Measurements from ENCODE around the gene FAM114A1. TPM values are rescaled to one million over a fixed set of nuclear protein-coding genes. Genes with fewer than 3 reads are reported as not detected.

Gene FAM114A1
- total RNA-seq, 2 experiments from 2014 or later = not detected

DNA sequence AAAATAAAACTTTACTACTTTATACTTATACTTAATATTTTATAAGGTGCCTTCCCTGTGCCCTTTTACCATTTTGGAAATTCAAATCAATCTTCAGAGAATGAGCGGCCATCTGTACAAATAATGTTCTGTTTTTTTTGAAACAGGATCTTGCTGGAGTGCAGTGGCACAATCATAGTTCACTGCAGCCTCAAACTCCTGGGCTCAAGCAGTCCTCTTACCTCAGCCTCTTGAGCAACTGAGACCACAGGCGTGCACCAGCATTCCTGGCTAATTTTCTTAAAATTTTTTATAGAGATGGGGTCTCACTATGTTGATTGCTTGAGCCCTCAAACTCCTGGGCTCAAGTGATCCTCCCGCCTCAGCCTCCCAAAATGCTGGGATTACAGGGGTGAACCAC is 53.5 kb downstream of the FAM114A1 start:
- ChIA-PET POLR2A (no interaction called here), CTCF (no interaction called here)

DNA sequence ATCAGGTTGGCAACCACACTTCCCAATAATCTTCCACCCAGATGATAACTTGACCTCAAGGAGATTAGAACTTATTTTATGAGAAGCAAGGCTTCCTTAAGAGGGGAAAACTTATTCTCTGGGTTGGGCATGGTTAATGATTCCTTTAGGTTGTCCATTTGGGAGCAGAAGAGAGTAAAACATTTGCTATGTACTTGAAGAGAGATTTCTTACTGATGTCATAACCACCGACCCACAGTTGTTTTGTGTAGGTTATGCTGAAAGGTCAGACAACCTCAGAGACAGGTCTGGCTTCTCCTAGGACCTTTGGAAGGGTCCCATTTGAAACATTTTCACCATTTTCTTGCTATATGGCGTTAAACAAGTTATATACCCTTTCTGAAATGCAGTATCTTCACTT is 56.1 kb downstream of the FAM114A1 start:
- ChIA-PET CTCF (no interaction called here), POLR2A (interaction anchor here (0.5 kb wide), 1 partner anchor 241 kb away, joined by 5 read pairs; no protein-coding TSS in a partner anchor)

- ChIA-PET CTCF (no interaction called here), POLR2A (interaction anchor here (0.5 kb wide), 1 partner anchor 34 kb away, joined by 3 read pairs; no protein-coding TSS in a partner anchor)
Observed at GRCh38 chr4:38924353-38924752, 56.7 kb downstream of the FAM114A1 start.

DNA sequence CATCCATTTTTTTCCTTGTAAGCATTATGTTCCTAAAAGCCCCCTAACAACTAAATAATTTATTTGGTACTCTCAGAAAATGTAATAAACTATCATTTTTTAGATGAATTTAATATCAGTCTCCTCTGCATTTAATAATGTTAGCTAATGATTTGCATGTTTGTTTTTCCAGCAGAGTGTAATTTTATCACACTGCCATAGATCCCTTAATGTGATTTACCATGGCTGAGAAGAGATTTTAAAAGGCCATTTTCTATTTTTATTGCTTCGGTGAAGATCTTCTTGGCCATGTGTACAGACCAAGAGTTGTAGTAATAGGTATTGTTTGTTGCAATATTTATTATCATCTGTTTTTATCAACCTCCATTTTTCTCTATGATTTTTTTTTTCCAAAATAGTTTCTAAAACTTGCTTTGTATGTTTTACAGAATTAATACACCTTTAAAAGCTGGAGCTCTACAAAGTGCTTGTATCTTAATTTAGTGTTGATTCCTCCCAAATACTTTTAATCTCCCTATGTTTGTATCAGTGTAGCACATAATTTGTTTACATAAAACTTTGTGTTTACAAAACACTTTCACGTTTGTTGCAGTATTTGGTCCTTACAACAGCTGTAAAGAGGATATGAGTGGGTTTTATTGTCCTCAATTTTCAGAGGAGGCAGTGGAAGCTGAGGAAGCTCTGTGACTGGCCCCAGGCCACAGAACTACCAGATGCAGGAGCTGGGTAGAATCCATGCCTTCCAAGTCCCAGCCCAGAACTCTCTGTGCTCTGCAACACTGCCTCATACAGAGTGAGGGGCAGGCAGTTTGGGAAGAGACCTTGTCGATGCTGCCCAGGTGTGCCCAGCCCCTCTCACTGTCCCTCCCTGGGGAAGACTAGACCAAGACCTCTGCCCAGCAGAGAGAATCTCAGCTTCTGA is 58.1 kb downstream of the FAM114A1 start:
- POLR2A ChIA-PET = no interaction called here

GRCh38 chr4:38926896-38927295 is 59.3 kb downstream of the FAM114A1 start:
- POLR2A ChIA-PET = no interaction called here

More for the DNA sequence above, 58.1 kb downstream of the FAM114A1 start:
- CTCF ChIA-PET = interaction anchor here (0.5 to 1.0 kb wide), 3 partner anchors 23 to 270 kb away, joined by 3 read pairs; no protein-coding TSS in a partner anchor

GRCh38 chr4:38928568-38928967 is 61.0 kb downstream of the FAM114A1 start:
- ChIA-PET CTCF (no interaction called here), POLR2A (no interaction called here)

More at GRCh38 chr4:38926896-38927295, 59.3 kb downstream of the FAM114A1 start:
- CTCF ChIA-PET = no interaction called here

- ChIA-PET POLR2A (no interaction called here), CTCF (no interaction called here)
Observed at GRCh38 chr4:38928974-38929373, 61.4 kb downstream of the FAM114A1 start.

DNA sequence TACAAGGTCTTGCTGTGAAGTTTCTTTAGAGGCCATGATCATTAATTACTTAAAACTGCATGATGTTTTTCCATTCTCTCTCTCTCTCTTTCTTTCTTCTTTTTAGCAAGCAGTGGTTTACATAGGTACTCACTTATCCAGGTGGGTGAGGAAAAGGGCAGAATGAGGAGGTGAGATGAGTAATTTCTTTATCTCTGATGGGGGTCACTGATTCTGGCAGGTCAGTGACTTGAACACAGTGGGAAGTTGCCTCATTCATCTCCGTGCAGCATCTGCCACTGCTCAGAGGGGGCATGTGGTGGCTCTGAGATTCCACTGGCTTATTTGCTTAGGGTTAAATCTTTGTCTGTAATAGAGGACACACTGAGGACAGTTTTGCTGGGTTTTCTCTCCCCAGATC is 62.6 kb downstream of the FAM114A1 start:
- ChIA-PET POLR2A (no interaction called here), CTCF (no interaction called here)

- ChIA-PET POLR2A (no interaction called here), CTCF (no interaction called here)
Observed at GRCh38 chr4:38930707-38931106, 63.1 kb downstream of the FAM114A1 start.

GRCh38 chr4:38931125-38931524 is 63.5 kb downstream of the FAM114A1 start:
- ChIA-PET POLR2A (no interaction called here), CTCF (no interaction called here)

- ChIA-PET POLR2A (interaction anchor here (0.7 kb wide), 1 partner anchor 231 kb away, joined by 4 read pairs; no protein-coding TSS in a partner anchor), CTCF (no interaction called here)
Observed at GRCh38 chr4:38935391-38936073, 67.9 kb downstream of the FAM114A1 start.

- ChIA-PET CTCF (no interaction called here), POLR2A (no interaction called here)
Observed at GRCh38 chr4:38939165-38939564, 71.6 kb downstream of the FAM114A1 start.

- POLR2A ChIA-PET = no interaction called here
- CTCF ChIA-PET = no interaction called here
Observed at GRCh38 chr4:38940476-38940875, 72.9 kb downstream of the FAM114A1 start.

- ChIA-PET CTCF (interaction anchor here (1.0 kb wide), 1 partner anchor 193 kb away, joined by 3 read pairs; no protein-coding TSS in a partner anchor), POLR2A (interaction anchor here (0.7 kb wide), 1 partner anchor 42 kb away, joined by 3 read pairs; no protein-coding TSS in a partner anchor)
Observed at GRCh38 chr4:38941906-38942305, 74.3 kb downstream of the FAM114A1 start.

- ChIA-PET POLR2A (no interaction called here), CTCF (no interaction called here)
Observed at GRCh38 chr4:38943343-38943742, 75.7 kb downstream of the FAM114A1 start.

DNA sequence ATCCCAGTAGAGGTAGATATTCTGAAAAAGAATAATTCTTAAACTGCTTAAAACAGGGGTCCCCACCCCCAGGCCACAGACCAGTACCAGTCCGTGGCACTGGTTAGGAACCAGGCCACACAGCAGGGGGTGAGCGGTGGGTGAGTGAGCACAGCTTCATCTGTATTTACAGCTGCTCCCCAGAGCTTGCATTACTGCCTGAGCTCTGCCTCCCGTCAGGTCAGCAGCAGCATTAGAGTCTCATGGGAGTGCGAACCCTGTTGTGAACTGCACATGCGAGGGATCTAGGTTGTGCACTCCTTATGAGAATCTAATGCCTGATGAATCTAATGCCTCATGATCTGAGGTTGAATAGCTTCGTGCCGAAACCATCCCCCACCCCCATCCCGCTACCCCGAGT is 76.8 kb downstream of the FAM114A1 start:
- POLR2A ChIA-PET = no interaction called here
- CTCF ChIA-PET = interaction anchor here (0.7 kb wide), 1 partner anchor 47 kb away, joined by 4 read pairs; no protein-coding TSS in a partner anchor

DNA sequence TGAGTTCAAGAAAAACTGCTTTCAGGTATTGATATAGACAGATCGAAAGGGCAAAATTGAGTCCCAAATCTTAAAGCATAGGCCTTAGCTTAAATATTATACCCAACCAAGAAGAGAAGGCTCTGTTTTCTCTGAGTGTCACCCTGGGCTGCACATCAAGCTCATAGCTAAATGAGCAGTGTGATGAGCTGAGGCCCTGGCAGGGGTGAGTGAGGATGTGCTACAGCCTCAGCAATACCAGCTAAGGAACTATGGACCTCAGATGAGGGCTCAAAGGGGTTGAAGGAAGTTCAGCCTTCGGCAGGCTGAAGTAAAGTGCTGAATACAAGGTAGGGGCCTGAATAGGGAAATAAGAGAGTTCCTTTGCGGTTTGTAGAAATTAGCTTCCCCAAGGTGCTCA is 79.3 kb downstream of the FAM114A1 start:
- CTCF ChIA-PET = interaction anchor here (0.9 kb wide), 1 partner anchor 112 kb away, joined by 3 read pairs; no protein-coding TSS in a partner anchor
- POLR2A ChIA-PET = no interaction called here

GRCh38 chr4:38948551-38948950 is 80.9 kb downstream of the FAM114A1 start:
- ChIA-PET POLR2A (interaction anchor here (1.7 kb wide), 1 partner anchor 10 kb away, joined by 3 read pairs; no protein-coding TSS in a partner anchor), CTCF (no interaction called here)

- CTCF ChIA-PET = interaction anchor here (0.6 kb wide), 1 partner anchor 104 kb away, joined by 3 read pairs; no protein-coding TSS in a partner anchor
- POLR2A ChIA-PET = interaction anchor here (1.7 kb wide), 1 partner anchor 9 kb away, joined by 3 read pairs; no protein-coding TSS in a partner anchor
Observed at GRCh38 chr4:38949411-38950051, 81.9 kb downstream of the FAM114A1 start.

GRCh38 chr4:38950159-38950558 is 82.6 kb downstream of the FAM114A1 start:
- ChIA-PET POLR2A (no interaction called here), CTCF (no interaction called here)

Measured in activated CD8-positive, alpha-beta memory T cell treated with anti-CD3 and anti-CD28 coated beads for 36 hours (primary cell).